HEK293 (cell line): ENCODE results near the gene KLHL30.

Experiments used
- CTCF ChIP-seq: fragments of 450-650 bp; formaldehyde crosslinking; IDR thresholded peaks from 2 replicates; pipeline ENCODE4 v1.5.1; 2016; ENCODE audit warnings: missing biosample characterization, missing genetic modification characterization
- EGR2 ChIP-seq: fragments of 450-650 bp; formaldehyde crosslinking; IDR thresholded peaks from 2 replicates; pipeline ENCODE4 v1.5.1; 2016; ENCODE audit warnings: low read depth, missing biosample characterization, missing genetic modification characterization
- KLF7 ChIP-seq: fragments of 450-650 bp; formaldehyde crosslinking; IDR thresholded peaks from 2 replicates; pipeline ENCODE4 v1.5.1; 2016; ENCODE audit warnings: missing biosample characterization, missing genetic modification characterization, borderline replicate concordance
- MZF1 ChIP-seq: fragments of 450-650 bp; formaldehyde crosslinking; IDR thresholded peaks from 2 replicates; pipeline ENCODE4 v1.5.1; 2017; ENCODE audit warnings: missing biosample characterization, missing genetic modification characterization, borderline replicate concordance
- PRDM10 ChIP-seq: fragments of 450-650 bp; formaldehyde crosslinking; IDR thresholded peaks from 2 replicates; pipeline ENCODE4 v1.5.1; 2016; ENCODE audit warnings: missing biosample characterization, missing genetic modification characterization
- PRDM2 ChIP-seq: fragments of 450-650 bp; formaldehyde crosslinking; IDR thresholded peaks from 2 replicates; pipeline ENCODE4 v1.5.1; 2016; ENCODE audit warnings: missing biosample characterization, missing genetic modification characterization, borderline replicate concordance
- SP2 ChIP-seq: fragments of 450-650 bp; formaldehyde crosslinking; IDR thresholded peaks from 2 replicates; pipeline ENCODE4 v1.5.1; 2016; ENCODE audit warnings: missing biosample characterization, missing genetic modification characterization
- YY2 ChIP-seq: fragments of 450-650 bp; formaldehyde crosslinking; IDR thresholded peaks from 2 replicates; pipeline ENCODE4 v1.5.1; 2016; ENCODE audit warnings: missing biosample characterization, missing genetic modification characterization
- ZBTB10 ChIP-seq: fragments of 450-650 bp; formaldehyde crosslinking; IDR thresholded peaks from 2 replicates; pipeline ENCODE4 v1.5.1; 2016; ENCODE audit warnings: missing biosample characterization, missing genetic modification characterization
- ZBTB26 ChIP-seq: fragments of 450-650 bp; formaldehyde crosslinking; optimal IDR thresholded peaks from 2 replicates; pipeline ENCODE3; 2016; ENCODE audit warnings: missing biosample characterization, mild to moderate bottlenecking, missing genetic modification characterization
- ZFHX2 ChIP-seq: fragments of 450-650 bp; formaldehyde crosslinking; conservative IDR thresholded peaks from 2 replicates; pipeline ENCODE4 v1.5.1; 2016; ENCODE audit warnings: missing biosample characterization, missing genetic modification characterization
- ZNF112 ChIP-seq: fragments of 450-650 bp; formaldehyde crosslinking; IDR thresholded peaks from 2 replicates; pipeline ENCODE4 v1.5.0; 2017; ENCODE audit warnings: missing biosample characterization, missing genetic modification characterization
- ZNF16 ChIP-seq: fragments of 450-650 bp; formaldehyde crosslinking; IDR thresholded peaks from 2 replicates; pipeline ENCODE4 v1.5.1; 2016; ENCODE audit warnings: low read depth, missing biosample characterization, missing genetic modification characterization
- ZNF274 ChIP-seq, 2 experiments: fragments of 200-500 bp in 1 of 2; fragments of 450-650 bp in 1 of 2; sonication (Bioruptor generic) in 1 of 2; formaldehyde crosslinking in 1 of 2; IDR thresholded peaks; 2 replicates each; pipeline versions ENCODE4 v1.5.1 to v1.6.1; 2014 to 2016; ENCODE audit warnings: borderline replicate concordance in 1 of 2, inconsistent platforms in 1 of 2, low read length in 1 of 2, missing biosample characterization in 1 of 2, missing genetic modification characterization in 1 of 2
- ZNF302 ChIP-seq: fragments of 450-650 bp; formaldehyde crosslinking; IDR thresholded peaks from 2 replicates; pipeline ENCODE4 v1.5.1; 2016; ENCODE audit warnings: missing biosample characterization, missing genetic modification characterization, low read depth
- ZNF514 ChIP-seq: fragments of 450-650 bp; formaldehyde crosslinking; IDR thresholded peaks from 2 replicates; pipeline ENCODE4 v1.5.1; 2016; ENCODE audit warnings: missing biosample characterization, missing genetic modification characterization
- ZNF529 ChIP-seq: fragments of 450-650 bp; formaldehyde crosslinking; IDR thresholded peaks from 2 replicates; pipeline ENCODE4 v1.5.1; 2017; ENCODE audit warnings: missing genetic modification characterization, missing biosample characterization; ENCODE audit not compliant: insufficient replicate concordance
- ZNF621 ChIP-seq: fragments of 450-650 bp; formaldehyde crosslinking; IDR thresholded peaks from 2 replicates; pipeline ENCODE4 v1.5.1; 2017; ENCODE audit warnings: missing biosample characterization, missing genetic modification characterization
- ZNF639 ChIP-seq: fragments of 450-650 bp; formaldehyde crosslinking; IDR thresholded peaks from 2 replicates; pipeline ENCODE4 v1.5.1; 2016; ENCODE audit warnings: missing biosample characterization, missing genetic modification characterization
- ZNF707 ChIP-seq: fragments of 450-650 bp; formaldehyde crosslinking; IDR thresholded peaks from 2 replicates; pipeline ENCODE4 v1.5.1; 2016; ENCODE audit warnings: missing biosample characterization, missing genetic modification characterization

Gene KLHL30

GRCh38 chr2:238097988-238098871 lies 40.2 kb upstream of the KLHL30 start (continued):
- no peak for TF ChIP-seq ZNF529
- TF ChIP-seq MZF1 (tag by site-specific recombination) = no peak
- no peak for TF ChIP-seq ZBTB26 (tag by site-specific recombination)
- TF ChIP-seq ZNF514 (tag by site-specific recombination) = no peak
- TF ChIP-seq ZBTB10 (tag by site-specific recombination) = no peak
- no peak for TF ChIP-seq ZNF274 (IDR thresholded peaks at IDR 0.05; ENCODE audit: low read length)
- no peak for TF ChIP-seq ZNF274 (tag by site-specific recombination; IDR thresholded peaks at IDR 0.05; ENCODE audit: borderline replicate concordance)
- TF ChIP-seq ZFHX2 (tag by site-specific recombination) = peak; percentile 91
- no peak for TF ChIP-seq ZNF639 (tag by site-specific recombination)
- TF ChIP-seq CTCF (tag by site-specific recombination) = peak; percentile 17; the same call in 1 of the 2 replicates
- TF ChIP-seq PRDM2 (tag by site-specific recombination) = no peak
- no peak for TF ChIP-seq ZNF621 (tag by site-specific recombination)
- TF ChIP-seq PRDM10 (tag by site-specific recombination) = peak; percentile 47
- TF ChIP-seq SP2 = peak; percentile 64
- TF ChIP-seq ZNF112 (tag by site-specific recombination) = no peak
- no peak for TF ChIP-seq YY2 (tag by site-specific recombination)
- TF ChIP-seq KLF7 (tag by site-specific recombination) = no peak
- no peak for TF ChIP-seq ZNF707 (tag by site-specific recombination)
- no peak for TF ChIP-seq ZNF16 (tag by site-specific recombination)
- no peak for TF ChIP-seq ZNF302 (tag by site-specific recombination)
- peak; percentile 82 for TF ChIP-seq EGR2
